GM12872 (cell line): ENCODE results near the gene CLTCL1.

ENCODE experiments used
- TF ChIP-seq, protein P1 (sequence below): IDR thresholded peaks from 3 replicates; pipeline ENCODE4 v1.5.1; 2011; ENCODE audit warnings: low read depth, mild to moderate bottlenecking, low read length, moderate library complexity; ENCODE audit not compliant: insufficient read depth

The CLTCL1 gene

DNA sequence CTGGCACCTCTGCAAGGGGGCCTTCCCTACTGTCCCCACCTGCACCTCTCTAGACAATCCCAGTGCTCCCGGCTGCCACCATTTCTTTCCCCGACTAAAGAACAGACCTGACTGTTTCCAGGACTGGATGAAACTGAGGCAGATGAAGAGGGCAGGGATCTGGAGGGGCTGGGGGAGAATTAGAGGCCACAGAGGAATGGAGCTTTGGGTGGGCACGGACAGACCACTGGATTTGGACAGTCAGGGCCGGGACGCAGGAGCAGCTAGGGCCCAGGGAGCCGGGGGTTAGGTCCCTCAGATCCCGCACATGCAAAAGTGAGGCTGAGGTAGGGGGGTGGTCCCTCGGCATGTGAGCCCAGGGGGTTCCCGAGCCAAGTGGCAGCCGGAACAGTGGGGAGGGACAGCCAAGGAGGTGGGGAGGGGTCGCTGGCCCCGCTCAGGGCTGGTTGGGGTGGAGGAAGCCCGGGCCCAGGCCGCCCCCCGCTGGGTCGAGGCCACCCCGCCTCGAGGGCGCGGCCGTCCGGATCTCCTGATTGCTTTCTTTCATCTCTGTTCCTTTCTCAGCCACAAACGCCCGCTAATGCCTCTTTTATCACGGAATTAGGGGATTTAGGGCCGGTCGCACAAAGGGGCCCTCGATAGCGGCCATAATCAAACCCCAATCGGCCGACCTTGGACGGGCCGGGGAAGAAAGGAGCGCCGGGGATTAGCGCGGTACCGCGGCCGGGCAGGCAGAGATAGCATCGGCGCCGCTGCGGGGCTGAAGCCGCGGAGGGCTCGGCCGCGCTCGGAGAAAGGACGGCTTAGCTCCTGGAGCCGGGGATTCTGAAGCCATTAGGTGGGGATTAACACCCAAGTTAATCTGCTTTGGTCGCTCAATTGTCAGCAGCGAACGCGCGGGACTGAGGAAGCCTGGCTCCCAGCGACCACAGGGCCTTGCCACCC, 122.2 kb downstream of the CLTCL1 start:
- TF ChIP-seq, protein P1, sequence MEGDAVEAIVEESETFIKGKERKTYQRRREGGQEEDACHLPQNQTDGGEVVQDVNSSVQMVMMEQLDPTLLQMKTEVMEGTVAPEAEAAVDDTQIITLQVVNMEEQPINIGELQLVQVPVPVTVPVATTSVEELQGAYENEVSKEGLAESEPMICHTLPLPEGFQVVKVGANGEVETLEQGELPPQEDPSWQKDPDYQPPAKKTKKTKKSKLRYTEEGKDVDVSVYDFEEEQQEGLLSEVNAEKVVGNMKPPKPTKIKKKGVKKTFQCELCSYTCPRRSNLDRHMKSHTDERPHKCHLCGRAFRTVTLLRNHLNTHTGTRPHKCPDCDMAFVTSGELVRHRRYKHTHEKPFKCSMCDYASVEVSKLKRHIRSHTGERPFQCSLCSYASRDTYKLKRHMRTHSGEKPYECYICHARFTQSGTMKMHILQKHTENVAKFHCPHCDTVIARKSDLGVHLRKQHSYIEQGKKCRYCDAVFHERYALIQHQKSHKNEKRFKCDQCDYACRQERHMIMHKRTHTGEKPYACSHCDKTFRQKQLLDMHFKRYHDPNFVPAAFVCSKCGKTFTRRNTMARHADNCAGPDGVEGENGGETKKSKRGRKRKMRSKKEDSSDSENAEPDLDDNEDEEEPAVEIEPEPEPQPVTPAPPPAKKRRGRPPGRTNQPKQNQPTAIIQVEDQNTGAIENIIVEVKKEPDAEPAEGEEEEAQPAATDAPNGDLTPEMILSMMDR: no peak

GRCh38 chr22:19168088-19168890, 123.2 kb downstream of the CLTCL1 start:
- TF ChIP-seq, protein P1: 0 out of 3 replicates have a peak, but pooled peaks have one; percentile 13

GRCh38 chr22:19167106-19167869, 124.2 kb downstream of the CLTCL1 start:
- TF ChIP-seq, protein P1: no peak

DNA sequence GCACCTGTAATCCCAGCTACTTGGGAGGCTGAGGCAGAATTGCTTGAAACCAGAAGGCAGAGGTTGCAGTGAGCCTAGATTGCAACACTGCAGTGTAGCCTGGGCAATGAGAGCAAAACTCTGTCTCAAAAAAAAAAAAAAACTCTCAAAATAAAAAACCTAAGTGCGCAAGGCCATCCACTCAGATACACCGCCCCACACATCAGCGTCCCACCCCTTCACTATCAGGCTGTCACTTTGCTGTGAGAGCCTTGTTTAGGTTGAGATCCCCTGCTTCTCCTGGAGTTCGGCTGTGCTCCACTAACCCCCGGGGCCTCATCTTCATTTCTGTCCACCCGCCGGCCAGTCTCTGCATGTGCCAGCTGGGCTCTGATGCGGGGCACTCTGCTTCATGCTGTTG, 125.1 kb downstream of the CLTCL1 start:
- TF ChIP-seq, protein P1: no peak

- TF ChIP-seq, protein P1: no peak
These were observed 127.1 kb downstream of the CLTCL1 start for GRCh38 chr22:19164425-19164824.

DNA sequence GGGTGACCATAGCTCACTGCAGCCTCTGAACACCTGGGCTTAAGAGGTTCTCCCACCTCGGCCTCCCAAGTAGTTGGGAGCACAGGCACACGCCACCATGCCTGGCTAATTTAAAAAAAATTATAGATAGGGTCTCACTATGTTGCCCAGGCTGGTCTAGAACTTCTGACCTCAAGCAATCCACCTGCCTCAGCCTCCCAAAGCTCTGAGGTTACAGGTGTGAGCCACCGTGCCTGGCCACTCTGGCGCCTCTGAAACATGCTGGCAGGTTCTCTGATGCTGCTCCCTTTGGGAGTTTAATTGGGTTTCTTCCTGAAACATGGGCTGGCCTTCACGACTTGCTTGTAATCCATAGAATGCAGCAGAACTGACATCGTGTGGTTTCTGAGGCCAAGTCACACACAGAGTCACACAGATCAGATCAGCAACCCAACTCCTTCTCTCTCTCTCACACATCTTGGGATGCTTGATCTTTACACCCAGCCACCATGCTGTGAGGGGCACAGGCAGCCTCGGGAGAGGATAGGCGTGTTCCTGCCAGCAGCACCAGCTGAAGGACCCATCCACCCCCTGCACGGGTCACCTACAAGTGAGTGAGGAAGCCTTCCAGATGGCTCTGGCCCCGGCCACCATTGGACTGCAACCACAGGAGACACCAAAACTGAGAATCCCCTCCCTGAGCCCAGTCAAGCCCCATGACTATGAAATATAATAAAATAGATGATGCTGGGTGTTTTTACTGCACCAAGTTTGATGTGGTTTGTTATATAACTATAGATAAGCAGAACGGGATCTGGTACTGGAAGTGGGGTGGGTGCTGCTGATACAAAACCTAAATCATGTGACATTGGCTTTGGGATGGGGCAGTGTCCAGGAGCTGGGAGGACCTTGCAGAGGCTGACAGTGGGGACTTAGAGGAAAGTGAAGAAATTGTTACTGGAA, 138.3 kb downstream of the CLTCL1 start:
- TF ChIP-seq, protein P1: no peak
